ENCODE measurements around the gene EXOC3L2.

DNA sequence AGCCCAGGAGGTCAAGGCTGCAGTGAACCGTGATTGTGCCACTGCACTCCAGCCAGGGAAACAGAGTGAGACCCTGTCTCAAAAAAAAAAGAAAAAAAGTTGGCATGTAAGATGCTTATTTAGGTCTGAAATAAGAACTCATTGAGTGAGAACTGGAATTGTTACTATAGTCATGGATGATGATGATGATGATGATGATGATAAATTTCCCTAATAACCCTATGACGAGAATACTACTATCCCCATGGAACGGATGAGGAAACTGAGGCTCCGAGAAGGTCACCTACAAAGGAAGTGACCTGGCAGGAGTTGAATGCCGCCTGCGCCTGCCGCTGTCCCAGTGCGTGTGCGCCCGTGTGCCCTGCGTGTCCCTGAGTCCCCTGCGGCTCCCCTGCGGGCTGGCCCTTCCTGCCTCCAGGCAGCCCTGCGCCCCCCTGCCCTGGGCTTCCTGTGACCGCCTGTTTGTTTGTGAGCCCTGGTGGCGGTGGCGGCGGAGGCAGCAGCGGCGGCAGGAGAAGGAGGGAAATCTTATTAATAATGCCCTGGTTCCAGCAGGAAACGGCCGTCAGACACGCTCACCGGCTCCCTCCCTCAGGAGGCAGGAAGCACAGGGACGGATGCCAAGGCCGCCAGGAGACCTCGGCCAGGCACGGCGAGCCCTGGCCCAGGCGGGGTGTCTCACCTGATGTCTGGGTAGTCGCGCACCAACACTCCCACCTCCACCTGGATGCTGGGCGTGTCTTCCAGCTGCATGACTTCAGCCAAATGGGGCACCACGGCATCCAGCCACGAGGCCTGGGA lies 29.6 kb downstream of the EXOC3L2 start:
- TF ChIP-seq, protein P1, sequence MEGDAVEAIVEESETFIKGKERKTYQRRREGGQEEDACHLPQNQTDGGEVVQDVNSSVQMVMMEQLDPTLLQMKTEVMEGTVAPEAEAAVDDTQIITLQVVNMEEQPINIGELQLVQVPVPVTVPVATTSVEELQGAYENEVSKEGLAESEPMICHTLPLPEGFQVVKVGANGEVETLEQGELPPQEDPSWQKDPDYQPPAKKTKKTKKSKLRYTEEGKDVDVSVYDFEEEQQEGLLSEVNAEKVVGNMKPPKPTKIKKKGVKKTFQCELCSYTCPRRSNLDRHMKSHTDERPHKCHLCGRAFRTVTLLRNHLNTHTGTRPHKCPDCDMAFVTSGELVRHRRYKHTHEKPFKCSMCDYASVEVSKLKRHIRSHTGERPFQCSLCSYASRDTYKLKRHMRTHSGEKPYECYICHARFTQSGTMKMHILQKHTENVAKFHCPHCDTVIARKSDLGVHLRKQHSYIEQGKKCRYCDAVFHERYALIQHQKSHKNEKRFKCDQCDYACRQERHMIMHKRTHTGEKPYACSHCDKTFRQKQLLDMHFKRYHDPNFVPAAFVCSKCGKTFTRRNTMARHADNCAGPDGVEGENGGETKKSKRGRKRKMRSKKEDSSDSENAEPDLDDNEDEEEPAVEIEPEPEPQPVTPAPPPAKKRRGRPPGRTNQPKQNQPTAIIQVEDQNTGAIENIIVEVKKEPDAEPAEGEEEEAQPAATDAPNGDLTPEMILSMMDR (IDR thresholded peaks at IDR 0.05) = no peak
- TF ChIP-seq EP300 (IDR thresholded peaks at IDR 0.05) = no peak
- no peak for TF ChIP-seq POLR2A (IDR thresholded peaks at IDR 0.05)
